NCI-H1436 treated with DMSO at 0.1 percent for 48 hours (cell line): Measurements from ENCODE around the gene LPCAT4.

Source experiments
- DNase-seq: peaks from one replicate; lab custom pipeline; 2025; lab: John Stamatoyannopoulos, UW

LPCAT4 gene

DNA sequence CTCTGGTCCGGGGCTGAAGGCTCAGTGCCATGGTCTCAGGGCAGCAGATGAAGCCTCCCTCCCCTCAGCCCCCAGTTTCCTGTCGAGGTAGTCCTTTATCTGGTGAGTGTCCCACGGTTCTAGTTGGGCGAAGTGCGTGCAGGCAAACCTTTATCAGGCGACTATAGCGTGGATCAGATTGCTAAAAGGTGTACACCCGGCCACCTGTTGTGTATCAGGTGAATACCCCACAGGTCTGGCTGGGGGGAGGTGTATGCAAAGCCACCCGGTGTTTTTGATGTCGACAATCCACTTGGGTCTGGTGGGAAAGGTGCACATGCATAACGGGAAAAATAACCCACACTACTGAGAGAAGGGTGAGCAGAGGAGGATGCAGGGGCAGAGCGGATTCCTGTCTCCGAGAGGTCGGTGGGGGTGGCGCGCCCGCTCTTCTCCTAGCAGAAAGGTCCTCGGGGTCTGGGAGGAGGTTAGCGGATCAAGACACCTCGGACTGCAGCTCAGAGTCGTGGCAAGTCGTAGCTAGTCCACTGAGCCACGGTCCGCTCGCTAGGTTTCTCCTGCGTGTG is 29.9 kb downstream of the LPCAT4 start:
- no peak for DNase-seq

GRCh38 chr15:34336231-34336990 is 30.6 kb downstream of the LPCAT4 start:
- no peak for DNase-seq

DNA sequence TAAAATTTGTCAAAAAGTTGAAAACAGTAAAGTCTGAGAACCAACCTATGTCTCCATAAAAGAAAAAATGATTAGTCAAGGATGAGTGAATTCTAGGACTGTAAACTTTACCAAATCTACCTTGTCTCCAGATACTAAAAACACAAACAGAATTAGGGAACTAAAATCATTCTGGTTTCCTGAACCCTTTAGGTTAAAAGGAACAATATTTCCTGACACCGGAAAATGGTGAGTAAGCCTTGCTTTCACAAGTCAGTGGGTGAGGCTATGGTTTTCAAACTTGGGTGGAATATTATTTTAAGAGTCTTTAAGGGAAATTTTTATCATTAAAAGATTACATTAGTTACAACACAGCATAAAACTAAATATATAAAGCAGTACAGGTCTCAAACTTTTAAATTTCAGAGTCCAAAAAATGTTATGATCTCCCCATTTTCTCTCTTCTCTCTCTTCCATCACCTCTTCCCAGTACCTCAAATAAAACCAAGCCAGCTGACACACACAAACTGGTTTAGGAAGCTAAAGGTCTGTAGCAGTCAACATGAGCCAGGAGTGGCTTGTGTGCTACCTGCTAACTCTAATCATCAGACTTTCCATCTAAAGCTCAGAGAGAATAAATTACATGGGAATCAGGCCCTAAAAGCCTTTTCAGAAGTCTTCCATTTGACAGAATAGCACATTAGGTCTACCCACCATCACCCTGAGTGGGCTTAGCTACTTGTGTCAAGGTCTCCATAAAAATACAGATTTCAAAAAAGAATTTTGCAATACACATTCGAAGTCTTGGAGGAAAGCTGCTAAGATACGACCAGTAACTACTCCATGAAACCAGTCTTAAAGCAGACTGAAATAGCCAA is 31.6 kb downstream of the LPCAT4 start:
- DNase-seq = no peak

DNA sequence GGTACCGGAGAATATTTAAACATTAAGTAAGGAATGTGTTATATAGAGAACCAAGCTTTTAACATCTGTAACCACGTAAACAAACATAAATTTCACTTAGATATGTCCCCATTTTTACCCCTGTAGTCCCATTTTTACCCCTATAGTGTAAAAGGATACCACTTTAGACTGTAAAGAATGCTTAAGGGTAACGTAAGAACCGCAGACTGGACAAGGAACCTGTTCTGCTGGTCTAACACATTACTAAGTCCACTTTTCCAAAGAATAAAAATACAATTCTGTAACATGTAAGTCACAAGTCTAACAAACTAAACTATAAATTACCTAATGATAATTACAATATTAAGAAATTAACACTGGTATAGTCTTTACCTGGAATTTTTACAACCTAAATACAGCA is 32.3 kb downstream of the LPCAT4 start:
- DNase-seq = no peak

GRCh38 chr15:34332553-34333120 is 34.4 kb downstream of the LPCAT4 start:
- DNase-seq = no peak

GRCh38 chr15:34331809-34332208 is 35.2 kb downstream of the LPCAT4 start:
- DNase-seq = no peak

GRCh38 chr15:34330279-34330678 is 36.7 kb downstream of the LPCAT4 start:
- DNase-seq = no peak

DNA sequence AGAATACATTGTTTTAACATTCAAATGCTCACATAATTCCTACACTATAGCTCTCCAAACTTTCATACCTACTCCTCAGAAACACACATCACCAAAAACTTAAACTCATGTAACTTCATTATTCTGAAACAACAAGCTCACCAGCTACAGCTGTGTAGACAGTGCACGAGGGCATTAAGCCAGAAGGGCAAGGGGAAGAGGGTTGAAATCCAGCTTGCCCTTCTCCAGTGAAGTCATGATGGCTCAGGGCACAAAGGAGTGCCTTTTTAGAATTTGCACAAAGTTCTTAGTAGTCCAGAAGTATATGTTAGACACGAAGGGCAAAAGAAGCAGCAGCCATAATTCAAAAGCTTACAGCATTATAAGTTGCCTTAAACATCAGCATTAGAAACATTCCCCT is 38.0 kb downstream of the LPCAT4 start:
- no peak for DNase-seq

DNA sequence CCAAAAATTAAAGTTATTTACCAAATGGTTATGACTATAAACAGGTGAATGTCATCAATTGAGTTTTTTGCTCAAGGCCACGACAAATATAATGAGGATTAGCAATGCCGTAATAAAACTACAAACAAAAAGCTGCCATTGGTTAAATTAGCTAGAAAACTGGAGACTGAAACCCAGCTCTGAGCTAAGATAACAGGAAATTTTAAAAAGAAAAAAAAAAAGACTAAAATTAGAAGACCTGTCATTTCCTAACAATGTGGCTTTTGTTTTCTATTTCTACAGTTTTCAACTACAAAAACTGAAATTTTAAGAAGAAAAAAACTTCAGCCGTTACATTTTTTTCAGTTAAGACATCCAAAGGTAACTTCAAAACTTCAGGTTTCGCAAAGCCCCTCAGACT is 39.1 kb downstream of the LPCAT4 start:
- DNase-seq = no peak

GRCh38 chr15:34325368-34325767 is 41.6 kb downstream of the LPCAT4 start:
- DNase-seq = no peak

- DNase-seq = no peak
Measured at GRCh38 chr15:34324933-34325332, 42.1 kb downstream of the LPCAT4 start.

- DNase-seq = no peak
Measured at GRCh38 chr15:34323217-34323616, 43.8 kb downstream of the LPCAT4 start.

DNA sequence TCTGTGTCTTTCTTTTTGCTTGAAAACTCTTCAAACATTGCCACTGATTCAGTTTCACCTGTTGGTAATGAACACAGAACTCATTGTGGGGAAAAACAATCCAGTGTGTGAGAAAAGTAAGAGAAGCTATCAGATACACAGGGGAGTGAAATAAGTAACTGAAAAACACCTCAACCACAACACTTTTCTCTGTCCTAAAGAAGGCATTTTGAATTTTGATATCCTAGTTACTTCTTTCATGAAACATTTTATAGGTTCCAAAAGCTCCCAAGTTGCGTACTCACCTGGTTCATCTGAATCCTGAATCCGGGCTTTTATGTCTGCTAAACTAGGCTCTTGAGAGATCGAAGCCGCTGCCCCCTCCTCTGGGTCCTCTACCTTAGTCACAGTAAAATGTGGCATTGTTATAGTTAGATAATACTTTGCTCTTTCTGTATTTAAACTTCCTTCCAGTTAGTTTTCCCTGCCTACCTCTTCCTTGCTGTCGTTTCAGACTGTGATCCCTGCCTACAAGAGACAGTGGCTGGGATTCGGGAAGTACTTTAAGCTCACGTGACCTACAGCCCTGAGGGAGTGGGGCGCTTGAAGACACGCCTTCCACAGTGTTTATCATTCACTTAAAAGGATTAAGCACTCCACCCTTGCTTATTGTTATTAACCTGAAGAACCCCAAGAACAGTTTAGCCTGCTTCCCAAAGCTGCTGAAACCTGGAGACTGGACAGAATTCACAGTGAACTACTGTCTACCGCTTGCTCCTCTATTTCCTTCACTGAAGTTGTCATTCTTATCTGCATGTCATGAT is 48.5 kb downstream of the LPCAT4 start:
- peak; percentile 28 for DNase-seq

DNA sequence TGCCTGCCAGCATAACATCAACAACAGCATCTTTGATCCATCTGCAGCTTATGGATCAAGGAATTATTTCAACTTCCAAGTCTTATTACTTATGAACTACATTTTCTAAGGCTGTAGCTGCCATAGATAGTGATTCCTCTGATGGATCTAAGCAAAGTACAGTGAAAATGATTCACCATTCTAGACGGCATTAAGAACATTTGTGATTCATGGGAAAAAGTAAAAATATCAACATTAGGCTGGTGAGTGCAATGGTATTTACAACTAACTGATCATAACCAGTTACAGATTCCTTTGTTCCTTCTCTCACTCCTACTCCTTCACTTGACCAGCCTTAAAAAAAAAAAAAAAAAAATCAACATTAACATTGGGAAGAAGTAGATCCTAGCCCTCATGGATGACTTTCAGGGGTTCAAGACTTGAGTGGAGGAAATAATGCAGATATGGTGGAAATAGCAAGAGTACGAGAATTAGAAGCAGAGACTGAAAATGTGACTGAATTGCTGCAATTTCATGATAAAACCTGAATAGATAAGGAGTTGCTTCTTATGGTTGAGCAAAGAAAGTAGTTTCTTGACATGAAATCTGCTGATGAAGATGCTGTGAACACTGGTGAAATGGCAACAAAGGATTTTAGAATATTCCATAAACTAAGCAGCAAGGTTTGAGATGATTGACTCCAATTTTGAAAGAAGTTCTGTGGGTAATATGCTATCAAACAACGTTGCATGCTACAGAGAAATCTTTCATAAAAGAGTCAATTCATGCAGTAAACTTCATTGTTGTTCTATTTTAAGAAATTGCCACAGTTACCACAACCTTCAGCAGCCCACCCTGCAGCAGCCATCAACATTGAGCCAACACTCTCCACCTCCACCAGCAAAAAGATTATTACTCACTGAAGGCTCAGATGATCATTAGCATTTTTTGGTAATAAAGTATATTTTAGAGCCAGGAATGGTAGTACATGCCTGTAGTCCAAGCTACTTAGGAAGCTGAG is 52.2 kb downstream of the LPCAT4 start:
- DNase-seq = no peak

DNA sequence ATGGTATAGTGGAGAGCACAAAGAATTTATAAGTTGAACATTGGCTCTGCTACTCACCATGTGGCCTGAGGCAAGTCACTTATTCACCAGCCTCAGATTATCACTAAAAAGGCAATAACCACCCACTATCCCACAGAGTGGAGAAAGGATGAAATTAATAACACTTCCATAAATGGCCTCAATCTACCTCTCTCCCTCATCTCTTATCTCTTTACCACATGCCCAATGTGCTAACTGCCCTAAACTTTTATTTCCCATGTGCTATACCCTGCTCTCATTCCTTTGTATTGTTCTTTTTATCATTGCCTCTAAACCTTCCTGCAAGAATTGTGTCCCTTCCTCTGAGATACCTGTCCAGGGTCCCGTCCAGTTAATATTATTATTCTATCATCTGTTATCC is 55.4 kb downstream of the LPCAT4 start:
- no peak for DNase-seq
